Epithelial cell of alveolus of lung (primary cell): Measurements from ENCODE around the gene KCNK2. TPM values are rescaled to one million over a fixed set of nuclear protein-coding genes. Genes with fewer than 3 reads are reported as not detected.

Experiments used
- total RNA-seq: library from RNA; depleted of rRNA; stranded (reverse); fragments of >200 nt; gene quantifications from 2 replicates; pipeline ENCODE4 v1.2.1, GENCODE V29; 2015

The KCNK2 gene
- 1.7 and 5.0 TPM in 2 replicates for total RNA-seq

GRCh38 chr1:215082532-215083382, at the start of gene KCNK2:
Gene KCNK2 (plus strand): TSS chr1:215082737. CDS start chr1:215083386, 649 bp downstream.

